ENCODE data around the gene BNC1. TPM values are rescaled to one million over a fixed set of nuclear protein-coding genes. Genes with fewer than 3 reads are reported as not detected.

Gene BNC1
- total and polyA plus RNA-seq, 2 of the 4 experiments (the other 2 are of a cell fraction) = 0.38 to 0.54 TPM

DNA sequence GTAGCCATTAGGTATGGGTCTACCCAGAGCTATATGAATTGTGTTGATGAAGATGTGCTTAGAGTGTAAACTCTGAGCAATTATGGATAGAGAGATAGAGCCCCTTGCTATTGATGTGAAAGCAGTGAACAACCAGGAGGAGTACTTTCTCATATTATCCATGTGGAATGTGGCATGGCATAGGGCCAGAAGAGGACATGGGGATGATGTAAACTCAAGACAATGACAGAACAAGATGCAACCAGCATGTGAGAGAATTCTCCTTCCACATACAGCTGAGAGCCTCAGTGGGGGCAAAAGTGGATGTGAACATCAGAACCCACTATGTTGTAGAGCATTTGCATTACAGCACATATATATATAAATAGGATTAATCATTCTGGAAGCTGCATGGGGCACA, 36.4 kb upstream of the BNC1 start:
- no peak overlapping the region for H2BK120ac ChIP-seq (ENCODE audit: low read depth, low read length)
- H3K79me1 ChIP-seq (ENCODE audit: low read depth in 1 of 2, low read length in 2 of 2) = no peaks in the 10 kb centered on the region
- H2BK20ac ChIP-seq (ENCODE audit: low read depth, low read length) = no peak overlapping the region
- dilution Hi-C loops (cut with HindIII; ENCODE audit: low sequenced_read_pairs, unreplicated experiment) = no loop called here
- no peak overlapping the region for H4K8ac ChIP-seq (ENCODE audit: low read depth in 2 of 2, low read length in 2 of 2)
- H3K27ac ChIP-seq (ENCODE audit: insufficient read depth, low read length) = no peak overlapping the region
- no peaks in the 10 kb centered on the region for H3K4me1 ChIP-seq (ENCODE audit: control insufficient read depth, insufficient read depth, low read length)
- H2AK5ac ChIP-seq (ENCODE audit: low read depth, low read length) = no peak overlapping the region
- no peak overlapping the region for H3K4ac ChIP-seq (ENCODE audit: low read depth, low read length)
- ATAC-seq (ENCODE audit: low read depth) (no peak), DNase-seq (no peak)
- H2AFZ ChIP-seq (replicated peaks; ENCODE audit: low read length, poor library complexity) = no peak overlapping the region
- no peak overlapping the region for H2BK5ac ChIP-seq (ENCODE audit: low read depth, low read length, poor library complexity, severe bottlenecking)
- H3K18ac ChIP-seq (ENCODE audit: low read depth, low read length) = no peak overlapping the region
- no peak overlapping the region for H2AK9ac ChIP-seq (replicated peaks; ENCODE audit: low read depth, low read length, poor library complexity)
- H4K91ac ChIP-seq (ENCODE audit: insufficient read depth, low read depth, low read length) = no peak overlapping the region
- H3K56ac ChIP-seq (ENCODE audit: extremely low read depth, insufficient read depth, low read length) = no peak overlapping the region
- H3K36me3 ChIP-seq (ENCODE audit: control insufficient read depth, insufficient read depth, low read length) = no peaks in the 10 kb centered on the region
- H3K4me2 ChIP-seq (ENCODE audit: low read depth, low read length) = no peak overlapping the region
- intact Hi-C loops (cut with micrococcal nuclease) = loop anchor here (5.0 kb wide), 1 partner anchor 34 kb away; no protein-coding TSS in a partner anchor
- no peak overlapping the region for H3K4me3 ChIP-seq (ENCODE audit: insufficient read depth, low read depth, low read length)
- H3K23ac ChIP-seq (ENCODE audit: low read depth, low read length) = no peak overlapping the region
- no peak overlapping the region for H3K9ac ChIP-seq (ENCODE audit: low read depth, low read length)
- ChIA-PET POLR2A (ENCODE audit: unreplicated experiment) (no interaction called here), CTCF (no interaction called here)
- H3K27me3 ChIP-seq (ENCODE audit: control insufficient read depth, insufficient read depth, low read length) = no peaks in the 10 kb centered on the region
- in situ Hi-C loops (cut with MboI; ENCODE audit: low sequenced_read_pairs) = no loop called here
- H2BK15ac ChIP-seq (ENCODE audit: low read depth, low read length) = no peak overlapping the region
- no peaks in the 10 kb centered on the region for H4K20me1 ChIP-seq (ENCODE audit: insufficient read depth, low read length)
- H4K5ac ChIP-seq (ENCODE audit: low read depth, low read length) = no peak overlapping the region
- no peak for TF ChIP-seq MAFK (IDR thresholded peaks at IDR 0.05; ENCODE audit: low read depth, low read length)
- TF ChIP-seq SMC3 (IDR thresholded peaks at IDR 0.05; ENCODE audit: low read depth, low read length) = no peak
- no peak for TF ChIP-seq POLR2A (IDR thresholded peaks at IDR 0.05; ENCODE audit: low read depth, low read length)
- no peak for TF ChIP-seq RCOR1 (IDR thresholded peaks at IDR 0.05; ENCODE audit: insufficient replicate concordance, low read length)
- no peak for TF ChIP-seq NFE2L2 (IDR thresholded peaks at IDR 0.05; ENCODE audit: low read depth, low read length)
- TF ChIP-seq RAD21 (IDR thresholded peaks at IDR 0.05; ENCODE audit: low read length) = no peak
- no peak for TF ChIP-seq CEBPB (IDR thresholded peaks at IDR 0.05; ENCODE audit: low read depth, low read length)
- no peaks in the 10 kb centered on the region for H3K9me3 ChIP-seq (ENCODE audit: control insufficient read depth, insufficient read depth, low read length)
- no TSS peak for BruUV-seq (replicated peaks)
- H3K14ac ChIP-seq (replicated peaks; ENCODE audit: low read depth, low read length) = no peak overlapping the region
- no peaks in the 10 kb centered on the region for H3K9me1 ChIP-seq (ENCODE audit: insufficient read depth, low read length)

Measured in IMR-90 (cell line).